Measurements from ENCODE around the gene ARFRP1. TPM values are rescaled to one million over a fixed set of nuclear protein-coding genes. Genes with fewer than 3 reads are reported as not detected.
A peak's percentile ranks its signal among the peaks of the same experiment; 100 is the strongest.

ARFRP1 gene
- total and polyA plus RNA-seq, 2 of the 13 experiments (the other 11 are each of a cell fraction or from before 2014, with no cell fraction given) = 32.0 to 51.1 TPM

- TF ChIP-seq ARID2 (CRISPR knock-in tag; IDR thresholded peaks at IDR 0.05; ENCODE audit: borderline replicate concordance) (no peak), ZNF775 (CRISPR knock-in tag; IDR thresholded peaks at IDR 0.05; ENCODE audit: borderline replicate concordance) (no peak), SOX6 (IDR thresholded peaks at IDR 0.05) (no peak), SOX6 (CRISPR knock-in tag; IDR thresholded peaks at IDR 0.05) (peak; percentile 19; the same call in 1 of the 2 replicates), U2AF1 (optimal IDR thresholded peaks at IDR 0.05; ENCODE audit: low read depth, low read length) (no peak), ZNF788 (CRISPR knock-in tag; IDR thresholded peaks at IDR 0.05; ENCODE audit: borderline replicate concordance) (0 out of 2 replicates have a peak, but pooled peaks have one; percentile 7), ZNF563 (CRISPR knock-in tag; IDR thresholded peaks at IDR 0.05) (no peak), KAT7 (CRISPR knock-in tag; IDR thresholded peaks at IDR 0.05; ENCODE audit: borderline replicate concordance) (no peak), FOXC1 (CRISPR knock-in tag; IDR thresholded peaks at IDR 0.05; ENCODE audit: borderline replicate concordance) (peak; percentile 76), ZNF143 (CRISPR knock-in tag; IDR thresholded peaks at IDR 0.05) (no peak), ZNF460 (CRISPR knock-in tag; IDR thresholded peaks at IDR 0.05; ENCODE audit: borderline replicate concordance) (no peak), ZNF33B (CRISPR knock-in tag; IDR thresholded peaks at IDR 0.05) (no peak), NFE2L1 (CRISPR knock-in tag; IDR thresholded peaks at IDR 0.05; ENCODE audit: borderline replicate concordance) (no peak), NBN (conservative IDR thresholded peaks at IDR 0.05) (no peak), MATR3 (CRISPR knock-in tag; IDR thresholded peaks at IDR 0.05) (no peak), ZBTB3 (CRISPR knock-in tag; IDR thresholded peaks at IDR 0.05; ENCODE audit: borderline replicate concordance, low read depth) (no peak), FOXO1 (CRISPR knock-in tag; IDR thresholded peaks at IDR 0.05) (no peak), MZF1 (CRISPR knock-in tag; IDR thresholded peaks at IDR 0.05; ENCODE audit: borderline replicate concordance) (no peak), TMF1 (CRISPR knock-in tag; IDR thresholded peaks at IDR 0.05; ENCODE audit: low read depth) (no peak), NRL (CRISPR knock-in tag; IDR thresholded peaks at IDR 0.05; ENCODE audit: borderline replicate concordance) (peak; percentile 17), HDAC6 (IDR thresholded peaks at IDR 0.05; ENCODE audit: low read depth, low read length) (no peak), ZNF160 (CRISPR knock-in tag; IDR thresholded peaks at IDR 0.05) (no peak)
- TF ChIP-seq, protein P1, sequence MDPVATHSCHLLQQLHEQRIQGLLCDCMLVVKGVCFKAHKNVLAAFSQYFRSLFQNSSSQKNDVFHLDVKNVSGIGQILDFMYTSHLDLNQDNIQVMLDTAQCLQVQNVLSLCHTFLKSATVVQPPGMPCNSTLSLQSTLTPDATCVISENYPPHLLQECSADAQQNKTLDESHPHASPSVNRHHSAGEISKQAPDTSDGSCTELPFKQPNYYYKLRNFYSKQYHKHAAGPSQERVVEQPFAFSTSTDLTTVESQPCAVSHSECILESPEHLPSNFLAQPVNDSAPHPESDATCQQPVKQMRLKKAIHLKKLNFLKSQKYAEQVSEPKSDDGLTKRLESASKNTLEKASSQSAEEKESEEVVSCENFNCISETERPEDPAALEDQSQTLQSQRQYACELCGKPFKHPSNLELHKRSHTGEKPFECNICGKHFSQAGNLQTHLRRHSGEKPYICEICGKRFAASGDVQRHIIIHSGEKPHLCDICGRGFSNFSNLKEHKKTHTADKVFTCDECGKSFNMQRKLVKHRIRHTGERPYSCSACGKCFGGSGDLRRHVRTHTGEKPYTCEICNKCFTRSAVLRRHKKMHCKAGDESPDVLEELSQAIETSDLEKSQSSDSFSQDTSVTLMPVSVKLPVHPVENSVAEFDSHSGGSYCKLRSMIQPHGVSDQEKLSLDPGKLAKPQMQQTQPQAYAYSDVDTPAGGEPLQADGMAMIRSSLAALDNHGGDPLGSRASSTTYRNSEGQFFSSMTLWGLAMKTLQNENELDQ (CRISPR knock-in tag; IDR thresholded peaks at IDR 0.05; ENCODE audit: borderline replicate concordance) = no peak
- TF ChIP-seq, protein P2, sequence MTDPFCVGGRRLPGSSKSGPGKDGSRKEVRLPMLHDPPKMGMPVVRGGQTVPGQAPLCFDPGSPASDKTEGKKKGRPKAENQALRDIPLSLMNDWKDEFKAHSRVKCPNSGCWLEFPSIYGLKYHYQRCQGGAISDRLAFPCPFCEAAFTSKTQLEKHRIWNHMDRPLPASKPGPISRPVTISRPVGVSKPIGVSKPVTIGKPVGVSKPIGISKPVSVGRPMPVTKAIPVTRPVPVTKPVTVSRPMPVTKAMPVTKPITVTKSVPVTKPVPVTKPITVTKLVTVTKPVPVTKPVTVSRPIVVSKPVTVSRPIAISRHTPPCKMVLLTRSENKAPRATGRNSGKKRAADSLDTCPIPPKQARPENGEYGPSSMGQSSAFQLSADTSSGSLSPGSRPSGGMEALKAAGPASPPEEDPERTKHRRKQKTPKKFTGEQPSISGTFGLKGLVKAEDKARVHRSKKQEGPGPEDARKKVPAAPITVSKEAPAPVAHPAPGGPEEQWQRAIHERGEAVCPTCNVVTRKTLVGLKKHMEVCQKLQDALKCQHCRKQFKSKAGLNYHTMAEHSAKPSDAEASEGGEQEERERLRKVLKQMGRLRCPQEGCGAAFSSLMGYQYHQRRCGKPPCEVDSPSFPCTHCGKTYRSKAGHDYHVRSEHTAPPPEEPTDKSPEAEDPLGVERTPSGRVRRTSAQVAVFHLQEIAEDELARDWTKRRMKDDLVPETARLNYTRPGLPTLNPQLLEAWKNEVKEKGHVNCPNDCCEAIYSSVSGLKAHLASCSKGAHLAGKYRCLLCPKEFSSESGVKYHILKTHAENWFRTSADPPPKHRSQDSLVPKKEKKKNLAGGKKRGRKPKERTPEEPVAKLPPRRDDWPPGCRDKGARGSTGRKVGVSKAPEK (CRISPR knock-in tag; IDR thresholded peaks at IDR 0.05; ENCODE audit: borderline replicate concordance) = no peak
Measured at GRCh38 chr20:63745961-63746731, 38.4 kb upstream of the ARFRP1 start (continued).
